Kidney epithelial cell (primary cell): Measurements from ENCODE around the gene SYPL2. TPM values are rescaled to one million over a fixed set of nuclear protein-coding genes. Genes with fewer than 3 reads are reported as not detected.

Source experiments
- DNase-seq: peaks from one replicate; pipeline ENCODE4 v3.0.0-alpha.2; 2010; ENCODE audit warnings: low read depth
- H3K27me3 ChIP-seq: 2 replicates; pipeline ENCODE4 v1.6.0; 2011; ENCODE audit warnings: low read length; ENCODE audit not compliant: control insufficient read depth, insufficient read depth
- H3K36me3 ChIP-seq: 2 replicates; pipeline ENCODE4 v1.5.1; 2011; ENCODE audit warnings: low read length; ENCODE audit not compliant: control insufficient read depth, insufficient read depth
- H3K4me3 ChIP-seq: 2 replicates; pipeline ENCODE4 v1.5.1; 2011; ENCODE audit warnings: low read depth, mild to moderate bottlenecking, control low read depth, low read length
- CTCF ChIP-seq: IDR thresholded peaks from 2 replicates; pipeline ENCODE4 v1.5.1; 2011; ENCODE audit warnings: mild to moderate bottlenecking, moderate library complexity, low read length, control low read depth, inconsistent platforms; ENCODE audit not compliant: insufficient read depth, poor library complexity, severe bottlenecking
- total RNA-seq: library from RNA; depleted of rRNA; stranded (reverse); fragments of >200 nt; gene quantifications from 2 replicates; pipeline ENCODE4 v1.2.3, GENCODE V29; 2015

SYPL2 gene
- 0.14 and 1.2 TPM in 2 replicates for total RNA-seq

- peak within 1 kb of the TSS; percentile 47 for H3K4me3 ChIP-seq
- H3K36me3 ChIP-seq, result no peaks in the 10 kb centered on the region
- peaks cover 46% of the 10 kb centered on the region for H3K27me3 ChIP-seq
- TF ChIP-seq CTCF, result no peak
- no peak for DNase-seq
Observed at GRCh38 chr1:109466452-109467300, at the start of gene SYPL2. Gene SYPL2, plus strand, starts transcription at chr1:109466546. Its CDS starts 298 bp downstream, at chr1:109466844.

- no peaks in the 10 kb centered on the region for H3K27me3 ChIP-seq
- no peak for TF ChIP-seq CTCF
- no peak overlapping the region for H3K4me3 ChIP-seq
- no peaks in the 10 kb centered on the region for H3K36me3 ChIP-seq
- no peak for DNase-seq
Observed at GRCh38 chr1:109423498-109423897, 42.8 kb upstream of the SYPL2 start.

DNA sequence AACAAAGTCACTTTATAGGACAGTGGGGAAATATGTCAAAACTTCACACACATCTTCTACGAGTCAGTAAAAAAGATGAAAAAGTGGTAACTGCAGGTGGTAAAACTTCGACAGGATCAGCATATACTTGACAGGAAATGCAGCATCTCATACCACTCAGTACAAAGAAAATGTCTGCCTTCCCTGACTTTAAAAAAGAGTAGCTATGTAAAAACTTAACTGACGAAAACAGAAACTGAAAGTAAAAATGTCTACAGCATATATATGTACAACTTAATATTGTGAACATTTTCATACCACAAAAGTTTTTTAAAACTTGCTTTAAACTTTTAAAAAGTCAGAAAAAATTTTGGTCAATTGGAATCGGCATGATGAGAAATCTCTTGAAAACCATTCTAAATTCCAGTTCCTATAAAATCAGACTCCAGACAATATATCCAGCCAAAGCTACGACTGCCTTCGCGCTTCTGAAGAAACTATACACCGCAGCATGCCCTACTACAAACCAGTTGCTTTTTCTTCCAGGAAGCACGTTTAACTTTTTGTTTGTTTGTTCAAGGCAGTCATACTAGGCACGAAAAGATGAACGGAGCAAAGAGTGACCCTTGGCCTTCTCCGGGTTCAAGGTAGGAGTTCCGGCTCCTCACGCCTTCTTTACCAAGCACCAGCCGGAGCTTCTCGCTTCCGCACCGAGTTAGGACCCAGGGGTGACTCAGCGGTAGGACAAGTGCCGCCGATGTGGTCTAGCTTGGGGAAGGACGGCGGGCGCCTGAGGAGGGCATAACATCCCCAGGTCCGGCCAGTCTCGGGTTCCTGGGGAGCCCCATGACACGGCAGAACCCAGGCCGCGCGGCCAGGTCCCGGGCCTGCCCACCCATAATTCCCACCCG lies 40.7 kb upstream of the SYPL2 start:
- peak; percentile 16 for DNase-seq
- H3K4me3 ChIP-seq, result peak overlapping the region; percentile 86
- TF ChIP-seq CTCF, result no peak

GRCh38 chr1:109426281-109427170 lies 39.8 kb upstream of the SYPL2 start, which contains the start of gene PSMA5:
Gene PSMA5, minus strand, starts transcription at chr1:109426448. Its CDS starts 118 bp downstream, at chr1:109426330.
- TF ChIP-seq CTCF, result no peak
- H3K4me3 ChIP-seq, result peak within 1 kb of the TSS; percentile 86
- no peaks in the 10 kb centered on the region for H3K36me3 ChIP-seq
- DNase-seq, result peak; percentile 99
- H3K27me3 ChIP-seq, result no peaks in the 10 kb centered on the region

More for the DNA sequence above, 40.7 kb upstream of the SYPL2 start:
- Histone ChIP-seq H3K36me3 (no peaks in the 10 kb centered on the region), H3K27me3 (no peaks in the 10 kb centered on the region)

- Histone ChIP-seq H3K36me3 (no peaks in the 10 kb centered on the region), H3K27me3 (no peaks in the 10 kb centered on the region), H3K4me3 (peak overlapping the region; percentile 86)
- no peak for DNase-seq
- no peak for TF ChIP-seq CTCF
Observed at GRCh38 chr1:109427171-109427467, 39.2 kb upstream of the SYPL2 start.
